Liver (tissue), 3 donors: ENCODE results near the gene ZACN.

Experiments
- JUND ChIP-seq, 2 donors: IDR thresholded peaks; 2 replicates each; pipeline ENCODE4 v1.6.1; 2016; ENCODE audit warnings: antibody characterized with exemption in 2 of 2
- TAF1 ChIP-seq: conservative IDR thresholded peaks from 2 replicates; pipeline ENCODE4 v1.6.1; 2016; ENCODE audit warnings: antibody characterized with exemption, mild to moderate bottlenecking
- TF ChIP-seq, protein P1 (sequence below): IDR thresholded peaks from 2 replicates; pipeline ENCODE4 v1.6.1; 2016; ENCODE audit warnings: antibody characterized with exemption
- TF ChIP-seq, protein P2 (sequence below): IDR thresholded peaks from 2 replicates; pipeline ENCODE4 v1.6.1; 2016; ENCODE audit warnings: antibody characterized with exemption, mild to moderate bottlenecking
- TF ChIP-seq, protein P3 (sequence below): fragments of 150-350 bp; IDR thresholded peaks from 2 replicates; pipeline ENCODE4 v1.5.1; 2017; ENCODE audit warnings: improper control_type of control experiment, low read depth, low read length; ENCODE audit not compliant: missing input control
- TF ChIP-seq, protein P4 (sequence below): IDR thresholded peaks from 2 replicates; pipeline ENCODE4 v1.6.1; 2016; ENCODE audit warnings: antibody characterized with exemption
- donor health status: healthy.
- donor health status: healthy.

DNA sequence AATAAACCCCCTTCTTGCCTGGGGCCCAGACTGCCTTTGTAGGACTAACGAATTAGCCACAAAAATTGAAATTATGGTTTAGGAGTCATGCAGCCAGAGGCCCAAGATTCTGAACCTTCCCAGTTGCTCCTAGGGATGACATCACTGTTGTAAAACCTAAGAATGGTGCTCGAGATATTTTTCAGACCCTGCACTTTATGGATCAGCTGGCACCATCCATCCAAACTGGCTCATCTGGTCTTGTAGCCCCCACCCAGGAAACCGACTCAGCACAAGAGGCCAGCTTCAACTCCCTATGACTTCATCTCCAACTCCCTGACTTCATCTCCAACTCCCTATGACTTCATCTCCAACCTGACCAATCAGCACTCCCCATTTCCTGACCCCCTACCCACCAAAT is 40.9 kb upstream of the ZACN start:
- TF ChIP-seq, protein P1, sequence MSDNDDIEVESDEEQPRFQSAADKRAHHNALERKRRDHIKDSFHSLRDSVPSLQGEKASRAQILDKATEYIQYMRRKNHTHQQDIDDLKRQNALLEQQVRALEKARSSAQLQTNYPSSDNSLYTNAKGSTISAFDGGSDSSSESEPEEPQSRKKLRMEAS: no peak
- TF ChIP-seq, protein P2, sequence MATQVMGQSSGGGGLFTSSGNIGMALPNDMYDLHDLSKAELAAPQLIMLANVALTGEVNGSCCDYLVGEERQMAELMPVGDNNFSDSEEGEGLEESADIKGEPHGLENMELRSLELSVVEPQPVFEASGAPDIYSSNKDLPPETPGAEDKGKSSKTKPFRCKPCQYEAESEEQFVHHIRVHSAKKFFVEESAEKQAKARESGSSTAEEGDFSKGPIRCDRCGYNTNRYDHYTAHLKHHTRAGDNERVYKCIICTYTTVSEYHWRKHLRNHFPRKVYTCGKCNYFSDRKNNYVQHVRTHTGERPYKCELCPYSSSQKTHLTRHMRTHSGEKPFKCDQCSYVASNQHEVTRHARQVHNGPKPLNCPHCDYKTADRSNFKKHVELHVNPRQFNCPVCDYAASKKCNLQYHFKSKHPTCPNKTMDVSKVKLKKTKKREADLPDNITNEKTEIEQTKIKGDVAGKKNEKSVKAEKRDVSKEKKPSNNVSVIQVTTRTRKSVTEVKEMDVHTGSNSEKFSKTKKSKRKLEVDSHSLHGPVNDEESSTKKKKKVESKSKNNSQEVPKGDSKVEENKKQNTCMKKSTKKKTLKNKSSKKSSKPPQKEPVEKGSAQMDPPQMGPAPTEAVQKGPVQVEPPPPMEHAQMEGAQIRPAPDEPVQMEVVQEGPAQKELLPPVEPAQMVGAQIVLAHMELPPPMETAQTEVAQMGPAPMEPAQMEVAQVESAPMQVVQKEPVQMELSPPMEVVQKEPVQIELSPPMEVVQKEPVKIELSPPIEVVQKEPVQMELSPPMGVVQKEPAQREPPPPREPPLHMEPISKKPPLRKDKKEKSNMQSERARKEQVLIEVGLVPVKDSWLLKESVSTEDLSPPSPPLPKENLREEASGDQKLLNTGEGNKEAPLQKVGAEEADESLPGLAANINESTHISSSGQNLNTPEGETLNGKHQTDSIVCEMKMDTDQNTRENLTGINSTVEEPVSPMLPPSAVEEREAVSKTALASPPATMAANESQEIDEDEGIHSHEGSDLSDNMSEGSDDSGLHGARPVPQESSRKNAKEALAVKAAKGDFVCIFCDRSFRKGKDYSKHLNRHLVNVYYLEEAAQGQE: no peak
- TF ChIP-seq JUND (IDR thresholded peaks at IDR 0.05) (no peak), TAF1 (no peak)
- TF ChIP-seq, protein P3, sequence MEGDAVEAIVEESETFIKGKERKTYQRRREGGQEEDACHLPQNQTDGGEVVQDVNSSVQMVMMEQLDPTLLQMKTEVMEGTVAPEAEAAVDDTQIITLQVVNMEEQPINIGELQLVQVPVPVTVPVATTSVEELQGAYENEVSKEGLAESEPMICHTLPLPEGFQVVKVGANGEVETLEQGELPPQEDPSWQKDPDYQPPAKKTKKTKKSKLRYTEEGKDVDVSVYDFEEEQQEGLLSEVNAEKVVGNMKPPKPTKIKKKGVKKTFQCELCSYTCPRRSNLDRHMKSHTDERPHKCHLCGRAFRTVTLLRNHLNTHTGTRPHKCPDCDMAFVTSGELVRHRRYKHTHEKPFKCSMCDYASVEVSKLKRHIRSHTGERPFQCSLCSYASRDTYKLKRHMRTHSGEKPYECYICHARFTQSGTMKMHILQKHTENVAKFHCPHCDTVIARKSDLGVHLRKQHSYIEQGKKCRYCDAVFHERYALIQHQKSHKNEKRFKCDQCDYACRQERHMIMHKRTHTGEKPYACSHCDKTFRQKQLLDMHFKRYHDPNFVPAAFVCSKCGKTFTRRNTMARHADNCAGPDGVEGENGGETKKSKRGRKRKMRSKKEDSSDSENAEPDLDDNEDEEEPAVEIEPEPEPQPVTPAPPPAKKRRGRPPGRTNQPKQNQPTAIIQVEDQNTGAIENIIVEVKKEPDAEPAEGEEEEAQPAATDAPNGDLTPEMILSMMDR: no peak
- TF ChIP-seq, protein P4, sequence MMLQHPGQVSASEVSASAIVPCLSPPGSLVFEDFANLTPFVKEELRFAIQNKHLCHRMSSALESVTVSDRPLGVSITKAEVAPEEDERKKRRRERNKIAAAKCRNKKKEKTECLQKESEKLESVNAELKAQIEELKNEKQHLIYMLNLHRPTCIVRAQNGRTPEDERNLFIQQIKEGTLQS: no peak
